OCI-LY3 (cell line): ENCODE measurements around the gene GIPC2.

Source experiments
- EZH2phosphoT487 ChIP-seq: fragments of 200-600 bp; shearing (Covaris generic); IDR thresholded peaks from 2 replicates; pipeline ENCODE4 v1.6.1; 2018; ENCODE audit warnings: antibody characterized with exemption, mixed run types, low read depth
- TF ChIP-seq, protein P1 (sequence below): fragments of 200-600, 300-600 bp; sonication (generic); IDR thresholded peaks from 2 replicates; pipeline ENCODE4 v1.5.1; 2014; ENCODE audit warnings: antibody characterized with exemption, low read length, low read depth

DNA sequence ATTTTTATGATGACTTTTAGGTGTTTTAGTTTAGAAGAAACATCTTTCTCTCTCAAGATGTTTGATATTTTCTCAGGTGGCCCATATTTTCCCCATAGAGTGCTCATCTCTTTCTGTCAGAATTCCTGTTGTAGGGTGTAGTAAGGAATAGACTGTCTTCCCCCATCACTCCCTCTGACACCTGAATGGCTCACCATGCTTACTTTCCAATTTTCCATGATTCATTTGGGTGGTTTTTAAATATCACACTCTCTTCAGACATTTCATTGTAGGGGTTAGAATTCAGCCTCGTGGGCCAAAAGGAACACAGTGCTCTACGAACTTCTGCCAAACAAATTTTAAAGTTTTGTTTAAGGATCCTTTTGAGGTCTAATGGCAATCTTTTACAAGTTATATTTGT is 24.0 kb downstream of the GIPC2 start:
- TF ChIP-seq, protein P1, sequence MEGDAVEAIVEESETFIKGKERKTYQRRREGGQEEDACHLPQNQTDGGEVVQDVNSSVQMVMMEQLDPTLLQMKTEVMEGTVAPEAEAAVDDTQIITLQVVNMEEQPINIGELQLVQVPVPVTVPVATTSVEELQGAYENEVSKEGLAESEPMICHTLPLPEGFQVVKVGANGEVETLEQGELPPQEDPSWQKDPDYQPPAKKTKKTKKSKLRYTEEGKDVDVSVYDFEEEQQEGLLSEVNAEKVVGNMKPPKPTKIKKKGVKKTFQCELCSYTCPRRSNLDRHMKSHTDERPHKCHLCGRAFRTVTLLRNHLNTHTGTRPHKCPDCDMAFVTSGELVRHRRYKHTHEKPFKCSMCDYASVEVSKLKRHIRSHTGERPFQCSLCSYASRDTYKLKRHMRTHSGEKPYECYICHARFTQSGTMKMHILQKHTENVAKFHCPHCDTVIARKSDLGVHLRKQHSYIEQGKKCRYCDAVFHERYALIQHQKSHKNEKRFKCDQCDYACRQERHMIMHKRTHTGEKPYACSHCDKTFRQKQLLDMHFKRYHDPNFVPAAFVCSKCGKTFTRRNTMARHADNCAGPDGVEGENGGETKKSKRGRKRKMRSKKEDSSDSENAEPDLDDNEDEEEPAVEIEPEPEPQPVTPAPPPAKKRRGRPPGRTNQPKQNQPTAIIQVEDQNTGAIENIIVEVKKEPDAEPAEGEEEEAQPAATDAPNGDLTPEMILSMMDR = no peak
- TF ChIP-seq EZH2phosphoT487 = no peak
